Measurements from ENCODE around the gene ZG16. TPM values are rescaled to one million over a fixed set of nuclear protein-coding genes. Genes with fewer than 3 reads are reported as not detected.
"Not testable (repeated sequence)": the region's sequence is repeated elsewhere in the genome, so short reads cannot be mapped to it uniquely, and the experiment has no call there.

Gene ZG16
- total RNA-seq, 1 experiment from 2014 or later, result 0.26 TPM

- Histone ChIP-seq H4K20me1 (ENCODE audit: insufficient read depth) (no peaks in the 10 kb centered on the region), H2AFZ (no peak overlapping the region), H3K36me3 (ENCODE audit: low read depth) (no peaks in the 10 kb centered on the region), H3K9me2 (ENCODE audit: insufficient read depth) (no peaks in the 10 kb centered on the region), H3K4me2 (peak overlapping the region; percentile 33), H3K4me3 (no peak overlapping the region), H3K79me2 (ENCODE audit: low read depth) (no peaks in the 10 kb centered on the region), H3K4me1 (replicated peaks; ENCODE audit: insufficient read depth) (peaks cover 68% of the 10 kb centered on the region), H3K27me3 (ENCODE audit: insufficient read depth, low read depth) (no peaks in the 10 kb centered on the region), H3K9me3 (ENCODE audit: insufficient read depth, low read depth) (no peaks in the 10 kb centered on the region), H3F3A (ENCODE audit: insufficient read depth, low read depth) (peaks cover 40% of the 10 kb centered on the region), H3K27ac (no peak overlapping the region)
- peak; percentile 71 to 79 for DNase-seq
- POLR2A ChIA-PET (ENCODE audit: unreplicated experiment), result no interaction called here
- intact Hi-C loops (cut with micrococcal nuclease; ENCODE audit: unreplicated experiment), result no loop called here
- no TSS peak for BruUV-seq (replicated peaks)
- CTCF ChIA-PET, result no interaction called here
- TF ChIP-seq CTCF (conservative IDR thresholded peaks at IDR 0.05) (no peak), EZH2 (IDR thresholded peaks at IDR 0.05; ENCODE audit: low read depth) (no peak)
Observed at GRCh38 chr16:29775742-29776408, 2.2 kb upstream of the ZG16 start.

- intact Hi-C loops (cut with micrococcal nuclease; ENCODE audit: unreplicated experiment), result no loop called here
- H3K79me2 ChIP-seq (ENCODE audit: low read depth), result no peaks in the 10 kb centered on the region
- POLR2A ChIA-PET (ENCODE audit: unreplicated experiment), result interaction anchor here (0.7 kb wide), 1 partner anchor 18 kb away, joined by 4 read pairs; no protein-coding TSS in a partner anchor
Observed at GRCh38 chr16:29779474-29779873, 1.4 kb downstream of the ZG16 start.

GRCh38 chr16:29783094-29783953 lies 5.3 kb downstream of the ZG16 start:
- ChIA-PET POLR2A (ENCODE audit: unreplicated experiment) (interaction anchor here (0.6 kb wide), 1 partner anchor 84 kb away, joined by 3 read pairs; no protein-coding TSS in a partner anchor), CTCF (interaction anchor here (1.1 kb wide), 1 partner anchor 54 kb away, joined by 3 read pairs; no protein-coding TSS in a partner anchor)
- intact Hi-C loops (cut with micrococcal nuclease; ENCODE audit: unreplicated experiment); H3K9me2 ChIP-seq (ENCODE audit: insufficient read depth); BruUV-seq (replicated peaks); H3K9me3 ChIP-seq (ENCODE audit: insufficient read depth, low read depth); H2AFZ ChIP-seq; H3K27me3 ChIP-seq (ENCODE audit: insufficient read depth, low read depth); H3K79me2 ChIP-seq (ENCODE audit: low read depth); H4K20me1 ChIP-seq (ENCODE audit: insufficient read depth); H3K36me3 ChIP-seq (ENCODE audit: low read depth): not testable (repeated sequence)
- Histone ChIP-seq H3K4me1 (replicated peaks; ENCODE audit: insufficient read depth) (peaks cover 62% of the 10 kb centered on the region), H3F3A (ENCODE audit: insufficient read depth, low read depth) (peaks cover 48% of the 10 kb centered on the region), H3K4me2 (peak overlapping the region; percentile 53), H3K4me3 (peak overlapping the region; percentile 15; the same call in 1 of the 2 replicates), H3K27ac (peak overlapping the region; percentile 42)
- DNase-seq, result peak; percentile 75 to 85

More at GRCh38 chr16:29779474-29779873, 1.4 kb downstream of the ZG16 start:
- BruUV-seq (replicated peaks), result no TSS peak
- no peak for TF ChIP-seq EZH2 (IDR thresholded peaks at IDR 0.05; ENCODE audit: low read depth)
- no peaks in the 10 kb centered on the region for H3K27me3 ChIP-seq (ENCODE audit: insufficient read depth, low read depth)
- peak; percentile 95 to 96 for DNase-seq
- CTCF ChIA-PET, result interaction anchor here (0.6 kb wide), 2 partner anchors 15 to 1135 kb away, joined by 3 to 6 read pairs; no protein-coding TSS in a partner anchor
- H3K36me3 ChIP-seq (ENCODE audit: low read depth), result no peaks in the 10 kb centered on the region
- no peak overlapping the region for H2AFZ ChIP-seq
- H3K4me1 ChIP-seq (replicated peaks; ENCODE audit: insufficient read depth), result peaks cover 91% of the 10 kb centered on the region
- no peaks in the 10 kb centered on the region for H4K20me1 ChIP-seq (ENCODE audit: insufficient read depth)
- H3K4me3 ChIP-seq, result peak overlapping the region; percentile 5; the same call in 1 of the 2 replicates
- H3K4me2 ChIP-seq, result peak overlapping the region; percentile 57
- peak overlapping the region; percentile 53 for H3K27ac ChIP-seq
- peaks cover 61% of the 10 kb centered on the region for H3F3A ChIP-seq (ENCODE audit: insufficient read depth, low read depth)
- H3K9me3 ChIP-seq (ENCODE audit: insufficient read depth, low read depth), result 0 out of 2 replicates have a peak, but pooled peaks cover 4% of the 10 kb centered on the region
- H3K9me2 ChIP-seq (ENCODE audit: insufficient read depth), result no peaks in the 10 kb centered on the region

GRCh38 chr16:29784157-29784556 lies 6.1 kb downstream of the ZG16 start:
- TF ChIP-seq CTCF (conservative IDR thresholded peaks at IDR 0.05) (no peak), EZH2 (IDR thresholded peaks at IDR 0.05; ENCODE audit: low read depth) (no peak)
- peaks cover 39% of the 10 kb centered on the region for H3F3A ChIP-seq (ENCODE audit: insufficient read depth, low read depth)
- H3K4me2 ChIP-seq, result peak overlapping the region; percentile 53
- peak; percentile 44 to 55 for DNase-seq
- peak overlapping the region; percentile 42 for H3K27ac ChIP-seq
- H4K20me1 ChIP-seq (ENCODE audit: insufficient read depth), result no peaks in the 10 kb centered on the region
- H3K9me2 ChIP-seq (ENCODE audit: insufficient read depth), result no peaks in the 10 kb centered on the region
- intact Hi-C loops (cut with micrococcal nuclease; ENCODE audit: unreplicated experiment), result no loop called here
- 0 out of 2 replicates have a peak, but pooled peaks cover 4% of the 10 kb centered on the region for H3K9me3 ChIP-seq (ENCODE audit: insufficient read depth, low read depth)
- ChIA-PET POLR2A (ENCODE audit: unreplicated experiment) (no interaction called here), CTCF (interaction anchor here (0.6 to 1.4 kb wide), 6 partner anchors 12 to 83 kb away, joined by 3 to 19 read pairs (median 4); no protein-coding TSS in a partner anchor)
- no peaks in the 10 kb centered on the region for H3K27me3 ChIP-seq (ENCODE audit: insufficient read depth, low read depth)
- H2AFZ ChIP-seq, result no peak overlapping the region
- BruUV-seq (replicated peaks), result no TSS peak
- H3K4me3 ChIP-seq, result no peak overlapping the region
- no peaks in the 10 kb centered on the region for H3K79me2 ChIP-seq (ENCODE audit: low read depth)
- no peaks in the 10 kb centered on the region for H3K36me3 ChIP-seq (ENCODE audit: low read depth)
- H3K4me1 ChIP-seq (replicated peaks; ENCODE audit: insufficient read depth), result peaks cover 54% of the 10 kb centered on the region
